ENCODE measurements around the gene CNTF. TPM values are rescaled to one million over a fixed set of nuclear protein-coding genes. Genes with fewer than 3 reads are reported as not detected.

Gene CNTF
- total RNA-seq, 1 donor from 2014 or later = 4.2 TPM

GRCh38 chr11:58575377-58576020, 47.0 kb upstream of the CNTF start, which contains the start of gene LPXN:
LPXN (minus strand) TSS chr11:58575856; CDS start chr11:58575772, 84 bp downstream.
- H4K20me1 ChIP-seq (ENCODE audit: low read depth) = peaks cover 9% of the 10 kb centered on the region
- TF ChIP-seq EZH2phosphoT487 (IDR thresholded peaks at IDR 0.05) (no peak), EZH2 (IDR thresholded peaks at IDR 0.05) (no peak)
- TF ChIP-seq, protein P1, sequence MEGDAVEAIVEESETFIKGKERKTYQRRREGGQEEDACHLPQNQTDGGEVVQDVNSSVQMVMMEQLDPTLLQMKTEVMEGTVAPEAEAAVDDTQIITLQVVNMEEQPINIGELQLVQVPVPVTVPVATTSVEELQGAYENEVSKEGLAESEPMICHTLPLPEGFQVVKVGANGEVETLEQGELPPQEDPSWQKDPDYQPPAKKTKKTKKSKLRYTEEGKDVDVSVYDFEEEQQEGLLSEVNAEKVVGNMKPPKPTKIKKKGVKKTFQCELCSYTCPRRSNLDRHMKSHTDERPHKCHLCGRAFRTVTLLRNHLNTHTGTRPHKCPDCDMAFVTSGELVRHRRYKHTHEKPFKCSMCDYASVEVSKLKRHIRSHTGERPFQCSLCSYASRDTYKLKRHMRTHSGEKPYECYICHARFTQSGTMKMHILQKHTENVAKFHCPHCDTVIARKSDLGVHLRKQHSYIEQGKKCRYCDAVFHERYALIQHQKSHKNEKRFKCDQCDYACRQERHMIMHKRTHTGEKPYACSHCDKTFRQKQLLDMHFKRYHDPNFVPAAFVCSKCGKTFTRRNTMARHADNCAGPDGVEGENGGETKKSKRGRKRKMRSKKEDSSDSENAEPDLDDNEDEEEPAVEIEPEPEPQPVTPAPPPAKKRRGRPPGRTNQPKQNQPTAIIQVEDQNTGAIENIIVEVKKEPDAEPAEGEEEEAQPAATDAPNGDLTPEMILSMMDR (IDR thresholded peaks at IDR 0.05) = no peak
- H3K27me3 ChIP-seq = no peaks in the 10 kb centered on the region
- Mint-ChIP-seq H3K27ac (no peak within 1 kb of the TSS), H3K9me3 (no peaks in the 10 kb centered on the region), H3K27me3 (ENCODE audit: insufficient read depth, low read depth) (peaks cover 6% of the 10 kb centered on the region), H3K4me3 (peak within 1 kb of the TSS; percentile 21), H3K36me3 (peaks cover 3% of the 10 kb centered on the region), H3K4me1 (peaks cover 12% of the 10 kb centered on the region)
- H3K79me2 ChIP-seq (ENCODE audit: low read depth) = peaks cover 30% of the 10 kb centered on the region
- no peak within 1 kb of the TSS for H2AFZ ChIP-seq (replicated peaks)
- H3K9me3 ChIP-seq (ENCODE audit: low read depth) = no peaks in the 10 kb centered on the region
- peaks cover 13% of the 10 kb centered on the region for H3K4me1 ChIP-seq
- peaks cover 24% of the 10 kb centered on the region for H3F3A ChIP-seq (ENCODE audit: low read depth)
- peak within 1 kb of the TSS; percentile 98 for H3K4me3 ChIP-seq
- H3K36me3 ChIP-seq = no peaks in the 10 kb centered on the region
- no peak for DNase-seq (ENCODE audit: low spot score)
- H3K4me2 ChIP-seq = peak within 1 kb of the TSS; percentile 79
- no peak within 1 kb of the TSS for H3K9ac ChIP-seq
- H3K27ac ChIP-seq = no peak within 1 kb of the TSS

DNA sequence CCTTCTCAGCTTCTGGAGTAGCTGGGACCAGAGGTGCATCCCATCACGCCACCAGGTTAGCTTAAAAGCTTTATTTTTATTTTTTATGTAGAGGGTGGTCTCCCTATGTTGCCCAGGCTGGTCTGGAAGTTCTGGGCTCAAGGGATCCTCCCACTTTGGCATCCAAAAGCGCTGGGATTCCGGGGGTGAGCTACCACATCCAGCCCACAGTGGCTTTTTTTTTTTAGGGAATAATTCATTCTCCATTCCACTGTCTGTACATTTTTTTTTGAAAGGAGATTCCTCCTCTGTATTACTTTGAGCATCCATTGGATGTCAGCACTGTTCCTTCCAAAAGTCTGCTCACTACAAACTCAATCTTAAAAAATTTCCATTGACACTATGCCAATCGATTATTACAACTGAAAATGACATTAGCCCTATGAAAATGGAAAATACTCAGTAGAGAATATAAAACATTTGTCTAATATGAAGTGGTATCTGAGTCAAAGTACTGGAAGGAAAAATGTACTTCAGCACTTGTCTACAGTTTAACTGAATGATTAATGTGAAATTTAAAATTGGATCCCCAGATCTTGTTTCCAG, 45.5 kb upstream of the CNTF start:
- Histone ChIP-seq H2AFZ (replicated peaks) (no peak overlapping the region), H3K27me3 (no peaks in the 10 kb centered on the region), H3K27ac (no peak overlapping the region), H3F3A (ENCODE audit: low read depth) (peaks cover 24% of the 10 kb centered on the region), H3K9ac (peak overlapping the region; percentile 59), H3K4me3 (peak overlapping the region; percentile 98), H3K4me2 (peak overlapping the region; percentile 79), H3K36me3 (no peaks in the 10 kb centered on the region), H3K79me2 (ENCODE audit: low read depth) (peaks cover 45% of the 10 kb centered on the region), H3K4me1 (peaks cover 24% of the 10 kb centered on the region), H4K20me1 (ENCODE audit: low read depth) (peaks cover 24% of the 10 kb centered on the region), H3K9me3 (ENCODE audit: low read depth) (no peaks in the 10 kb centered on the region)
- Mint-ChIP-seq H3K27ac (no peak overlapping the region), H3K9me3 (no peaks in the 10 kb centered on the region), H3K4me3 (peak overlapping the region; percentile 93), H3K36me3 (peaks cover 3% of the 10 kb centered on the region), H3K27me3 (ENCODE audit: insufficient read depth, low read depth) (peaks cover 6% of the 10 kb centered on the region), H3K4me1 (peaks cover 22% of the 10 kb centered on the region)
- DNase-seq (ENCODE audit: low spot score) = no peak
- TF ChIP-seq EZH2 (IDR thresholded peaks at IDR 0.05) = no peak
- TF ChIP-seq, protein P1 (IDR thresholded peaks at IDR 0.05) = peak; percentile 37
- TF ChIP-seq EZH2phosphoT487 (IDR thresholded peaks at IDR 0.05) = no peak

GRCh38 chr11:58577555-58578135, 44.8 kb upstream of the CNTF start:
- Mint-ChIP-seq H3K27ac (peak overlapping the region; percentile 100), H3K27me3 (ENCODE audit: insufficient read depth, low read depth) (peaks cover 6% of the 10 kb centered on the region), H3K9me3 (no peaks in the 10 kb centered on the region), H3K4me1 (peaks cover 23% of the 10 kb centered on the region), H3K36me3 (peaks cover 3% of the 10 kb centered on the region), H3K4me3 (peak overlapping the region; percentile 93)
- H3K4me3 ChIP-seq = peak overlapping the region; percentile 98
- H4K20me1 ChIP-seq (ENCODE audit: low read depth) = peaks cover 30% of the 10 kb centered on the region
- H2AFZ ChIP-seq (replicated peaks) = peak overlapping the region; percentile 87
- peak overlapping the region; percentile 99 for H3K27ac ChIP-seq
- no peaks in the 10 kb centered on the region for H3K27me3 ChIP-seq
- DNase-seq (ENCODE audit: low spot score) = peak; percentile 61
- H3K9me3 ChIP-seq (ENCODE audit: low read depth) = no peaks in the 10 kb centered on the region
- peaks cover 24% of the 10 kb centered on the region for H3F3A ChIP-seq (ENCODE audit: low read depth)
- peaks cover 52% of the 10 kb centered on the region for H3K79me2 ChIP-seq (ENCODE audit: low read depth)
- peak overlapping the region; percentile 59 for H3K9ac ChIP-seq
- no peaks in the 10 kb centered on the region for H3K36me3 ChIP-seq
- H3K4me1 ChIP-seq = peaks cover 29% of the 10 kb centered on the region
- TF ChIP-seq EZH2 (IDR thresholded peaks at IDR 0.05) (no peak), EZH2phosphoT487 (IDR thresholded peaks at IDR 0.05) (no peak)
- peak overlapping the region; percentile 79 for H3K4me2 ChIP-seq
